ENCODE results near the gene CSMD2. TPM values are rescaled to one million over a fixed set of nuclear protein-coding genes. Genes with fewer than 3 reads are reported as not detected.

Gene CSMD2
- total RNA-seq, 2 experiments from 2014 or later: not detected

DNA sequence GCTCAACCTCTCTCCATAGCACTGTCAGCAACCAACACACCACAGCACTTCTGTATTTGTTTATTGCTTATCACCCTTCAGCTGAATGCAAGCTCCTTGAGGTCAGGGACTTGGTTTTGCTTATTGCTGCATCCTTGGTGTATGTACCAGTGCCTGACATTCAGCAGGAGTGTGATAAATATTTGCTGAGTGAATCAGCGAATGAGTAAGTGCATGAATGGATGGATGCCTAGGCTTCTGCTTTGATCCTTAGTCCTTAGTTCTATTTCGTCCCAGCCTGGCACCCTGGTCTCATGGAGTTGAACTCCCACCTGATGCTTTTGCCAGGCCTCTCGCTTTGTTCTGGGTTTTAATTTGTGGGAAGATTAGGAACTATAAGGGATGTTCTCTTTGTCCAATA is 604.4 kb downstream of the CSMD2 start:
- Histone ChIP-seq H3K9me3 (ENCODE audit: low read length) (no peaks in the 10 kb centered on the region), H3K36me3 (ENCODE audit: insufficient read depth, low read length) (no peaks in the 10 kb centered on the region), H3K9me2 (ENCODE audit: insufficient read depth, low read length) (no peaks in the 10 kb centered on the region), H3K79me2 (ENCODE audit: insufficient read depth, low read depth, low read length) (no peaks in the 10 kb centered on the region), H3K4me2 (ENCODE audit: low read length) (no peak overlapping the region), H3K4me3 (ENCODE audit: low read depth, low read length, poor library complexity, severe bottlenecking) (no peak overlapping the region), H3K4me1 (ENCODE audit: insufficient read depth, low read length, poor library complexity, severe bottlenecking) (no peaks in the 10 kb centered on the region), H4K20me1 (ENCODE audit: insufficient read depth, low read length) (no peaks in the 10 kb centered on the region), H2AFZ (ENCODE audit: low read length) (no peak overlapping the region), H3K27ac (ENCODE audit: low read depth, low read length, poor library complexity, severe bottlenecking) (no peak overlapping the region)
- ChIA-PET POLR2A (interaction anchor here (0.7 kb wide), 1 partner anchor 22 kb away, joined by 3 read pairs; no protein-coding TSS in a partner anchor), CTCF (ENCODE audit: unreplicated experiment) (no interaction called here)
- no peak for DNase-seq (ENCODE audit: low spot score)
- intact Hi-C loops (cut with micrococcal nuclease; ENCODE audit: unreplicated experiment): no loop called here
- no peak for TF ChIP-seq EZH2phosphoT487 (IDR thresholded peaks at IDR 0.05; ENCODE audit: borderline replicate concordance, low read depth, low read length)
- TF ChIP-seq, protein P1, sequence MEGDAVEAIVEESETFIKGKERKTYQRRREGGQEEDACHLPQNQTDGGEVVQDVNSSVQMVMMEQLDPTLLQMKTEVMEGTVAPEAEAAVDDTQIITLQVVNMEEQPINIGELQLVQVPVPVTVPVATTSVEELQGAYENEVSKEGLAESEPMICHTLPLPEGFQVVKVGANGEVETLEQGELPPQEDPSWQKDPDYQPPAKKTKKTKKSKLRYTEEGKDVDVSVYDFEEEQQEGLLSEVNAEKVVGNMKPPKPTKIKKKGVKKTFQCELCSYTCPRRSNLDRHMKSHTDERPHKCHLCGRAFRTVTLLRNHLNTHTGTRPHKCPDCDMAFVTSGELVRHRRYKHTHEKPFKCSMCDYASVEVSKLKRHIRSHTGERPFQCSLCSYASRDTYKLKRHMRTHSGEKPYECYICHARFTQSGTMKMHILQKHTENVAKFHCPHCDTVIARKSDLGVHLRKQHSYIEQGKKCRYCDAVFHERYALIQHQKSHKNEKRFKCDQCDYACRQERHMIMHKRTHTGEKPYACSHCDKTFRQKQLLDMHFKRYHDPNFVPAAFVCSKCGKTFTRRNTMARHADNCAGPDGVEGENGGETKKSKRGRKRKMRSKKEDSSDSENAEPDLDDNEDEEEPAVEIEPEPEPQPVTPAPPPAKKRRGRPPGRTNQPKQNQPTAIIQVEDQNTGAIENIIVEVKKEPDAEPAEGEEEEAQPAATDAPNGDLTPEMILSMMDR (conservative IDR thresholded peaks at IDR 0.05; ENCODE audit: low read length): no peak
- no TSS peak for BruUV-seq (replicated peaks)

DNA sequence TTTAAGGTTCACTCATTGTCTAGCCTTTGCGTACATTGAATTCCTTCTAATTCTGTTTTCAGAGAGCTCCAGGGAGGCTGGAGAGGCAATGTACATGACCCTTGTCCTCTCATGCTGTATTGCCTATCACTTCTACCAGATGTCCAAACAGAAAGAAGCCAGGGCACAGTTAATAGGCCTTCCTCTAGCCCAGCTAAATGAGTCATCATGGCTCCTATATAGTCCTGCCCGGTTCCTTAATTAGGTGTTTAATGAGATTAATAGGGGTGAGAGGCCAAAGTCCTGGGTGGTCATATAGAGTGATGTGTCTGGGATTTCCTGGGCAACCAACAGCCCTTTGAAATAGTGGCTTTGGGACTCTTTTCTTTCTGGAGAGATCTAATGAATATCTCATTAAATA is 616.3 kb downstream of the CSMD2 start:
- no peaks in the 10 kb centered on the region for H3K79me2 ChIP-seq (ENCODE audit: insufficient read depth, low read depth, low read length)
- no peaks in the 10 kb centered on the region for H3K9me3 ChIP-seq (ENCODE audit: low read length)
- ChIA-PET CTCF (ENCODE audit: unreplicated experiment) (no interaction called here), POLR2A (no interaction called here)
- no peak overlapping the region for H2AFZ ChIP-seq (ENCODE audit: low read length)
- no peaks in the 10 kb centered on the region for H3K36me3 ChIP-seq (ENCODE audit: insufficient read depth, low read length)
- H3K4me3 ChIP-seq (ENCODE audit: low read depth, low read length, poor library complexity, severe bottlenecking): no peak overlapping the region
- TF ChIP-seq EZH2phosphoT487 (IDR thresholded peaks at IDR 0.05; ENCODE audit: borderline replicate concordance, low read depth, low read length): no peak
- TF ChIP-seq, protein P1 (conservative IDR thresholded peaks at IDR 0.05; ENCODE audit: low read length): no peak
- intact Hi-C loops (cut with micrococcal nuclease; ENCODE audit: unreplicated experiment): no loop called here
- no TSS peak for BruUV-seq (replicated peaks)
- 0 out of 2 replicates have a peak, but pooled peaks cover 3% of the 10 kb centered on the region for H3K9me2 ChIP-seq (ENCODE audit: insufficient read depth, low read length)
- DNase-seq (ENCODE audit: low spot score): no peak
- no peaks in the 10 kb centered on the region for H4K20me1 ChIP-seq (ENCODE audit: insufficient read depth, low read length)
- no peak overlapping the region for H3K4me2 ChIP-seq (ENCODE audit: low read length)
- no peaks in the 10 kb centered on the region for H3K4me1 ChIP-seq (ENCODE audit: insufficient read depth, low read length, poor library complexity, severe bottlenecking)
- H3K27ac ChIP-seq (ENCODE audit: low read depth, low read length, poor library complexity, severe bottlenecking): no peak overlapping the region

DNA sequence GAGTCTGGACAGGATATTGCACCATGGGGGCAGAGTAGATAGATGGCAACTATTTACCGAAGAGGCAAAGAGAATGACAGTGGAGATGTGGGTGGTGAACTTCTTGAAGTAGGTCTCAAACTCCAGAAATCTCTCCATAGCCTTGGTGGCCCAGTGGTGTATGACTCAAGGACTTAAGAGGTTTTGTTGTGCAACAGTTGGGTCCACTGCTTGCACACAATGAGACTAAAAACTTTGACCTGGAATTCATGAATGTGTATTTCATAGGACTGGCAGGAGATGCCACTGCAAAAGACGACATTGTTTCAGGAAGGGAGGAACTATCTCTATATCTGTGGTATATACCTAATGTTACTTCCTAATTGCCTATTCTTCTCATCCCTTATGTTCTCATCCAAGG is 616.7 kb downstream of the CSMD2 start:
- POLR2A ChIA-PET: no interaction called here
- no peak overlapping the region for H3K4me2 ChIP-seq (ENCODE audit: low read length)
- no peak overlapping the region for H2AFZ ChIP-seq (ENCODE audit: low read length)
- no peaks in the 10 kb centered on the region for H3K79me2 ChIP-seq (ENCODE audit: insufficient read depth, low read depth, low read length)
- intact Hi-C loops (cut with micrococcal nuclease; ENCODE audit: unreplicated experiment): no loop called here
- H3K4me1 ChIP-seq (ENCODE audit: insufficient read depth, low read length, poor library complexity, severe bottlenecking): no peaks in the 10 kb centered on the region
- DNase-seq (ENCODE audit: low spot score): no peak
- no peaks in the 10 kb centered on the region for H3K9me2 ChIP-seq (ENCODE audit: insufficient read depth, low read length)
- H3K27ac ChIP-seq (ENCODE audit: low read depth, low read length, poor library complexity, severe bottlenecking): no peak overlapping the region
- no peaks in the 10 kb centered on the region for H3K36me3 ChIP-seq (ENCODE audit: insufficient read depth, low read length)
- no peak for TF ChIP-seq EZH2phosphoT487 (IDR thresholded peaks at IDR 0.05; ENCODE audit: borderline replicate concordance, low read depth, low read length)
- TF ChIP-seq, protein P1 (conservative IDR thresholded peaks at IDR 0.05; ENCODE audit: low read length): no peak
- H3K4me3 ChIP-seq (ENCODE audit: low read depth, low read length, poor library complexity, severe bottlenecking): no peak overlapping the region
- CTCF ChIA-PET (ENCODE audit: unreplicated experiment): no interaction called here
- H3K9me3 ChIP-seq (ENCODE audit: low read length): no peaks in the 10 kb centered on the region
- BruUV-seq (replicated peaks): no TSS peak
- H4K20me1 ChIP-seq (ENCODE audit: insufficient read depth, low read length): no peaks in the 10 kb centered on the region
